ENCODE data around the gene DOHH. TPM values are rescaled to one million over a fixed set of nuclear protein-coding genes. Genes with fewer than 3 reads are reported as not detected.

The DOHH gene
- total RNA-seq, 1 donor from 2014 or later, result 8.5 TPM

DNA sequence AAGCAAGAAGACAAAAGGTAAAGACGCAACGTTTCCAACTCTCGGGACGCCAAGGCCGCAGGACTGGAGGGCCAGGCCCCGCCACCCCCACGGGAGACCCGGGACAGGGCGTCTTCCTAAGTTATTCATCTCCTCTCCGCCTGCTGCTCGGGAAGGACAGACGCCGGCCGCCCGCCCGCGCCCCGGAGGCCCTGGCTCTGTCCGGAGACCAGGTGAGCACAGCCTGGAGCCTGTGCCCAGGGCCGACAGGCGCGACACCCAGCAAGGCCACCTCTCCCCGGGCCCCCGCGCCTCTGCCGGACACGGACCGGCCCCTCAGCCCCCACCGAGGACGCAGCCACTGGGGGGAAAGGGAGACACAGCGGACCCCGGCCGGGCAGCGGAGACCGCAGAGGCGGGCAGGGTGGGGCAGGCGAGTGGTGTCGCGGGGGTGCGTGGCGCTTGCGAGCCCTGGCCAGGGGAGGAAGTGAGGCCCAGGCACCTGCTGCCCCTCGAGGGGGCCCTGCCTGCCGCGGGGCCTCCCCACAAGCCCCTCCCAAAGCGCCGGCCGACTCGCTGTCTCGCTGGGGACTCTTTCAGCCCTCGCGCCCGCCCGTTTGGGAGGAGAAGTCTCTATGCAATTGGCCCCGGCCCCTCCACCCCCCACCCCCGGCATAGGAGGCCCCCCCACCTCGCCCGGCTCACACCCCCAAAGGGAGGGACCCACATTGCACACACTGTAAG, 37.3 kb downstream of the DOHH start:
- Mint-ChIP-seq H3K27me3 (ENCODE audit: unreplicated experiment) (peaks cover 23% of the 10 kb centered on the region), H3K27ac (ENCODE audit: unreplicated experiment) (no peak overlapping the region), H3K4me1 (ENCODE audit: low read depth, unreplicated experiment) (peaks cover 3% of the 10 kb centered on the region), H3K4me3 (ENCODE audit: unreplicated experiment) (peak overlapping the region; percentile 67), H3K9me3 (ENCODE audit: unreplicated experiment) (peaks cover 1% of the 10 kb centered on the region), H3K36me3 (ENCODE audit: unreplicated experiment) (no peaks in the 10 kb centered on the region)
- DNase-seq, result peak; percentile 57
- no peak for TF ChIP-seq CTCF (IDR thresholded peaks at IDR 0.05; ENCODE audit: partially characterized antibody, unreplicated experiment)

DNA sequence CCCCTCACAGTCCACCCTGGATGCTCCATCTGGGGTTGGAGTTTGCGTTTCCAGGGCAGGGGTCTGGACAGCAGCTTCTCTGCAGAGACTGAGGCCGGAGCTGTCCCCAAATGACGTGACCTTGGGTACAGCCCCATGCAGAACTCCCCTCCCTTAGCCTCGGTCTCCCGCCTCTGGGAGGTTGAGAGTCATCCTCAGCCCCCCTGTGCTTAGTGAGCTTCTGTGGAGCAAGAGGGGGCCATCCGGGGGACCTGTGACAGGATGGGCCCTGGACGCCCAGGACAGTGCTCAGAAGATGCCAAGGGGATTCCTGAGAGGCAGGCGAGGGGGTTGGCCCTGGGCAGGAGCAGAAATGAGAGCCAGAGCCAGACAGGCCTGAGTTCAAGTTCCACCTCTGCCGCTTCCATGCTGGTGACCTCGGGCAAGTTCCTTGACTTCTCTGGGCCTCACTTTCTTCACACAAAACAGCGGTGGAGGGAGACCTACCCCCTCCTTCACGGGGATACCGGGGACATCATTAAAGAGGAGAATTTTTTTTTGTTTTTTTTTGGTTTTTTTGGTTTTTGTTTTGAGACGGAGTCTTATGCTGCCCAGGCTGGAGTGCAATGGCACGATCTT, 40.4 kb downstream of the DOHH start:
- peaks cover 14% of the 10 kb centered on the region for H3K27me3 Mint-ChIP-seq (ENCODE audit: unreplicated experiment)
- H3K9me3 Mint-ChIP-seq (ENCODE audit: unreplicated experiment), result peaks cover 1% of the 10 kb centered on the region
- H3K4me1 Mint-ChIP-seq (ENCODE audit: low read depth, unreplicated experiment), result peaks cover 3% of the 10 kb centered on the region
- H3K36me3 Mint-ChIP-seq (ENCODE audit: unreplicated experiment), result no peaks in the 10 kb centered on the region
- H3K27ac Mint-ChIP-seq (ENCODE audit: unreplicated experiment), result no peak overlapping the region
- no peak for TF ChIP-seq CTCF (IDR thresholded peaks at IDR 0.05; ENCODE audit: partially characterized antibody, unreplicated experiment)
- no peak overlapping the region for H3K4me3 Mint-ChIP-seq (ENCODE audit: unreplicated experiment)
- DNase-seq, result no peak

- peaks cover 1% of the 10 kb centered on the region for H3K9me3 Mint-ChIP-seq (ENCODE audit: unreplicated experiment)
- no peak for DNase-seq
- TF ChIP-seq CTCF (IDR thresholded peaks at IDR 0.05; ENCODE audit: partially characterized antibody, unreplicated experiment), result no peak
- H3K27ac Mint-ChIP-seq (ENCODE audit: unreplicated experiment), result no peak overlapping the region
- H3K4me1 Mint-ChIP-seq (ENCODE audit: low read depth, unreplicated experiment), result peaks cover 3% of the 10 kb centered on the region
- H3K27me3 Mint-ChIP-seq (ENCODE audit: unreplicated experiment), result peaks cover 14% of the 10 kb centered on the region
- no peaks in the 10 kb centered on the region for H3K36me3 Mint-ChIP-seq (ENCODE audit: unreplicated experiment)
- peak overlapping the region; percentile 20 for H3K4me3 Mint-ChIP-seq (ENCODE audit: unreplicated experiment)
These were observed 41.2 kb downstream of the DOHH start for GRCh38 chr19:3459089-3459881.

DNA sequence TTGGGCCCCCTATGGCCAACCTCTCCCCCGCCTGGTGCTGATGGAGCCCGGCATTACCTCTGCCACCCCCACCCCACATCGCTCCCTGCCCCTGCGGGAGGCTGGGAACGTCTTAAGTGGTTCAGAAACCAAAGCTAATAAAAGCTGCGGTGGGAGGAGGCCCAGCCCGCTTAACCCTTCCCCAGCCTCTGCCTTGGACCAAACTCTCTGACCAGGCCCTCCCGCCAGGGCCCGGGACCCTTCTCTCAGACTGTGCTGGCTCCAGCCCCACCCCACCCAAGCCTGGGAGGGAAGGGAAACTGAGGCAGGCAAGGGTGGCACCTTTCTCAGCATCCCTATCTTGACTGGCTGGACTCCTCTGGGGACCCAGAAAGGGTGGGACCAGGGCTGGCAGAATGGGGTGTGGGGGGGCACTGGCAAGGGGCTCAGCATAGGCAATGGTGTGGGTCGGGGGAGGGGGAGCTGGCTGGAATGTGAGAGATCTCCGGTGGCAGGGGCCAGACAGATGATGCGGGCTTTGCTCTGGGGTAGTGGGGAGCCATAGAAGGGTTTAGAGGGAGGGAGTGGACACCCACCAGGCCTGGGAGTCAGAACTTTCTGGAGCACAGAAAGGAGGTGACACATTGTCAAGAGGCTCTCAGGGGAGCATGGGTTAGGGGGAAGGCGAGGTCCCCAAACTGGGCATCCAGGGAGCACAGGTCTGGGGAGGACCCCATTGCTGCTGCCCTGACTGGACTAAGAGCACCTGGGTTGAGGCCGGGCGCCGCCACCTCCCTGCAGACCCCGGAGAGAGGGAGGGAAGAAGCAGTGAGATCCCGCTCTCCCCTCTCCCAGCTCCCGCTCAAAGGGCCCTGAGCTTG, 42.0 kb downstream of the DOHH start:
- Mint-ChIP-seq H3K36me3 (ENCODE audit: unreplicated experiment) (no peaks in the 10 kb centered on the region), H3K27me3 (ENCODE audit: unreplicated experiment) (peaks cover 14% of the 10 kb centered on the region), H3K4me3 (ENCODE audit: unreplicated experiment) (no peak overlapping the region), H3K9me3 (ENCODE audit: unreplicated experiment) (peaks cover 1% of the 10 kb centered on the region), H3K4me1 (ENCODE audit: low read depth, unreplicated experiment) (peaks cover 3% of the 10 kb centered on the region), H3K27ac (ENCODE audit: unreplicated experiment) (no peak overlapping the region)
- no peak for TF ChIP-seq CTCF (IDR thresholded peaks at IDR 0.05; ENCODE audit: partially characterized antibody, unreplicated experiment)
- no peak for DNase-seq
